Measurements from ENCODE around the gene KLHL12.
"Not testable (repeated sequence)": the region's sequence is repeated elsewhere in the genome, so short reads cannot be mapped to it uniquely, and the experiment has no call there.

The KLHL12 gene

DNA sequence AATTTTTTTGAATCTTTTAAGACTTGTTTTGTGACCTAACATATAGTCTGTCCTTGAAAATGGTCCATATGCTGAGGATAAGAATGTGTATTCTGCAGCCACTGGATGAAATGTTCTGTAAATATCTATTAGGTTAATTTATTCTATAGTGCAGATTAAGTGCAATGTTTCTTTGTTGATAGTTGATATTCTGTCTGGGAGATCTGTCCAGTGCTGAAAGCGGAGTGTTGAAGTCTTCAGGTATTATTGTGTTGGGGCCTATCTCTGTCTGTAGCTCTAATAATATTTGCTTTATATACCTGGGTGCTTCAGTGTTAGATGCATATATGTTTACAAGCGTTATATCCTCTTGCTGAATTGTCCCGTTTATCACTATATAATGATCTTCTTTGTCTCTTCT, 7.7 kb upstream of the KLHL12 start:
- no peak for TF ChIP-seq ZFX (IDR thresholded peaks at IDR 0.05)
- TF ChIP-seq, protein P1, sequence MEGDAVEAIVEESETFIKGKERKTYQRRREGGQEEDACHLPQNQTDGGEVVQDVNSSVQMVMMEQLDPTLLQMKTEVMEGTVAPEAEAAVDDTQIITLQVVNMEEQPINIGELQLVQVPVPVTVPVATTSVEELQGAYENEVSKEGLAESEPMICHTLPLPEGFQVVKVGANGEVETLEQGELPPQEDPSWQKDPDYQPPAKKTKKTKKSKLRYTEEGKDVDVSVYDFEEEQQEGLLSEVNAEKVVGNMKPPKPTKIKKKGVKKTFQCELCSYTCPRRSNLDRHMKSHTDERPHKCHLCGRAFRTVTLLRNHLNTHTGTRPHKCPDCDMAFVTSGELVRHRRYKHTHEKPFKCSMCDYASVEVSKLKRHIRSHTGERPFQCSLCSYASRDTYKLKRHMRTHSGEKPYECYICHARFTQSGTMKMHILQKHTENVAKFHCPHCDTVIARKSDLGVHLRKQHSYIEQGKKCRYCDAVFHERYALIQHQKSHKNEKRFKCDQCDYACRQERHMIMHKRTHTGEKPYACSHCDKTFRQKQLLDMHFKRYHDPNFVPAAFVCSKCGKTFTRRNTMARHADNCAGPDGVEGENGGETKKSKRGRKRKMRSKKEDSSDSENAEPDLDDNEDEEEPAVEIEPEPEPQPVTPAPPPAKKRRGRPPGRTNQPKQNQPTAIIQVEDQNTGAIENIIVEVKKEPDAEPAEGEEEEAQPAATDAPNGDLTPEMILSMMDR (conservative IDR thresholded peaks at IDR 0.05) = no peak
- H3K27ac ChIP-seq = no peak overlapping the region

DNA sequence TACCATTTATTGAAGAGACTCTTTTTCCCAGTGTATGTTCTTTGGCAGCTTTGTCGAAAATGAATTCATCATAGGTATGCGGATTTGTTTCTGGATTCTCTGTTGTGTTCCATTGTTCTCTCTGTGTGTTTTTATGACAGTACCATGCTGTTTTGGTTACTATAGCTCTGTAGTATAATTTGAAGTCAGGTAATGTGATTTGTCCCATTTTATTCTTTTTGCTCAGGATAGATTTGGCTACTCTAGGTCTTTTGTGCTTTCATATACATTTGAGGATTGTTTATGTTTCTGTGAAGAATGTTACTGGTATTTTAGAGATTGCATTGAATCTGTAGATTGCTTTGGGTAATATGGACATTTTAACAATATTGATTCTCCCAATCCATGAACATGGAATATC, 5.4 kb upstream of the KLHL12 start:
- no peak for TF ChIP-seq ZFX (IDR thresholded peaks at IDR 0.05)
- TF ChIP-seq, protein P1 (conservative IDR thresholded peaks at IDR 0.05) = no peak
- no peak overlapping the region for H3K27ac ChIP-seq

DNA sequence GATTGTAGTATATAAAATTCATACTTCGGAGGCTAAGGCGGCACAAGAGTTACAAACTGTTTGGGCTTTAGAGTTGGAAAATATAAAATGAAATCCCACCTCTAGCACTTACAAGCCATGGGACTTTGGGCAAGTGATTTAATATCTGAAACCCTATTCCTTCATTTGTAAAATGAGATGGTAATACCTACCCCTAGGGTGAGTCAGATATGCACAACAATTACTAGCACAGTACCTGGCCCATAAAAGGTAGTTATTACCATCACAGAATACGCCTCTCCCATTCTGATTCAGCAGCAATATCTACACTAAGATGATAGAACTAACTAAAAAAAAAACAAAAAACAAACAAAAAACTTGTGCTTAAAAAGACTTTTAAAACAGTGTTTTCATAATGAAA, 3.5 kb downstream of the KLHL12 start:
- no peak overlapping the region for H3K27ac ChIP-seq
- TF ChIP-seq ZFX (IDR thresholded peaks at IDR 0.05) = no peak
- TF ChIP-seq, protein P1 (conservative IDR thresholded peaks at IDR 0.05) = no peak

DNA sequence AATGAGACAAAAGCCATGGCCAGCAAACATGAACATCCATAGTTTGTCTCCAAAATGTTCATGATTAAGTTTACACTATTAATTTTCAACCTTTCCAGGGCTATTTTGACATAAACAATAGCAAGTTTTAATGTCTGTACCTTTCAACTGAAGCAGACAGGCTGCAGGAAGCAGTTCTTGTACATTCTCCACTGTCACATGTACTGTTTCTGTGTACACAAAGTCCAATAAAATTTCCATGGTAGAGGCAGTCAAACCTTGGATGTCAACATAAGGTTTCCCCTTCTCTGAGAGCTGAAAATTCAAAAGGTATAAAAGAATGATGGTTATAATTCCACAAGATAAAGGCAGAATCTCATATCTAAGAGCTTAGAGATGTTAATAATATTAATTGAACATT, 7.4 kb downstream of the KLHL12 start:
- TF ChIP-seq, protein P1 (conservative IDR thresholded peaks at IDR 0.05) = no peak
- TF ChIP-seq ZFX (IDR thresholded peaks at IDR 0.05) = no peak
- peak overlapping the region; percentile 33 for H3K27ac ChIP-seq

DNA sequence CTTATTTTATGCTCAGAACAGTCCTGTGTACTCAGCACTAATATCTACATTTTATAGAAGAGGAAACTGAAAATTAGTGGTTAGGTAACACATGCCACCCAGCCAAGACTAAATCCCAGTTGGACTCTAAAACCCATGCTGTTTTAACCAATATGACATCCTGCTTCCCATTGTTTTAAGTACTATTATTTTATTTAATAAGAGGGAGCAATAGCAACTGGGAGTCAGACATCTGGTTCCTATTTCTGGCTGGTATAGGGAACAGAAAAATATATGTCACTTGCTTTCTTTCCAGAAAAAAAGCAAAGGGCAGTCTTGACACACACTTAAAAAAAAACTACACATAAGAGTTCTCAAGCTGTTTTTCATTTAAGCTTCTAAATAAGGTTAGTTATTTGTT, 11.9 kb downstream of the KLHL12 start:
- no peak overlapping the region for H3K27ac ChIP-seq
- TF ChIP-seq ZFX (IDR thresholded peaks at IDR 0.05) = no peak
- TF ChIP-seq, protein P1 (conservative IDR thresholded peaks at IDR 0.05) = no peak

DNA sequence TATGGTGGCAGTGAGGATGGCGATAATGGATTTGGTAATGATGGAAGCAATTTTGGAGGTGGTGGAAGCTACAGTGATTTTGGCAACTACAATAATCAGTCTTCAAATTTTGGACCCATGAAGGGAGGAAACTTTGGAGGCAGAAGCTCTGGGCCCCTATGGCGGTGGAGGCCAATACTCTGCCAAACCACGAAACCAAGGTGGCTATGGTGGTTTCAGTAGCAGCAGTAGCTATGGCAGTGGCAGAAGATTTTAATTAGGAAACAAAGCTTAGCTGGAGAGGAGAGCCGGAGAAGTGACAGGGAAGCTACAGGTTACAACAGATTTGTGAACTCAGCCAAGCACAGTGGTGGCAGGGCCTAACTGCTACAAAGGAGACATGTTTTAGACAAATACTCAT, 14.6 kb downstream of the KLHL12 start:
- not testable (repeated sequence) for H3K27ac ChIP-seq

DNA sequence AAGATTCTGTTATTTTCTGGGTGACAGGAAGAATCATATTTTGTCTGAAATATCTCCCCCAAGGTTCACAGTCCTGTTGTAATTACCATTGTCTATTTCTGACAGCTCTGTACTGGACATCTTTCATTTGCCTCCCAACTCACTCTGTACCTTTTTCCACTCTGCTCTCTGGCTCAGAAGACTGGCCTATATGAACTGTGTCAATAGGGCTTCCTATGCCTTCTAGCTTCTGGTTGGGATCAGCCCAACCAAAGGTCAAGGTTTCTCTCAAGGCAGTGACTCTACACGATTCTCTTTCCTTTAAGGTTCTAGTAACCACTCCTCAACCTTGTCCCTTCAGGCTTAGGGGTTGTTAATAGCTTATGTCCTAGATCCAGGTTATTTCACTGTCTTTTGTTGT, 17.5 kb downstream of the KLHL12 start:
- H3K27ac ChIP-seq = no peak overlapping the region
- TF ChIP-seq ZFX (IDR thresholded peaks at IDR 0.05) = no peak
- TF ChIP-seq, protein P1 (conservative IDR thresholded peaks at IDR 0.05) = no peak

DNA sequence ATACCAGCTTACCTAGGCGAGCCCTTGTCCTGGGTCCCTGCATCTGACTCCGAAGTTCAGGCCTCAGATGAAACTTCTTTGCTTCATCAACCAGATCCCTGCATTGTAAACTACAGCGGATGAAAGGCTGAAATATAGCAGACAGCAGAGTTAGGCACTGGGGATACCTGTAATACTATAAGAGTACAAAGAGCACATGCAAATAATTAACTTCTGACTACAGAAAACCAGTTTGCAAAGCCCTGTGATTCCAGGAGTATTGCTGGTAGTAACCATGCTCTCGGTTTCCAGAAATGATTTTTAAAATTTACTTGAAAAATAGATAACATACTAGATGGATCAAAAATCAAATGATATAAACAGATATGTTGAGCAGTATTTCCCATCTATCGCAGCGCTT, 18.0 kb downstream of the KLHL12 start:
- no peak overlapping the region for H3K27ac ChIP-seq
- TF ChIP-seq, protein P1 (conservative IDR thresholded peaks at IDR 0.05) = no peak
- TF ChIP-seq ZFX (IDR thresholded peaks at IDR 0.05) = no peak
